HepG2 (cell line): ENCODE measurements around the gene SEC14L6. TPM values are rescaled to one million over a fixed set of nuclear protein-coding genes. Genes with fewer than 3 reads are reported as not detected.
A peak's percentile ranks its signal among the peaks of the same experiment; 100 is the strongest.

ENCODE experiments used
- BCL6 ChIP-seq: IDR thresholded peaks from 2 replicates; pipeline ENCODE4 v1.6.1; 2016; ENCODE audit warnings: missing genetic modification reagents, missing compliant biosample characterization
- BRF2 ChIP-seq: sonication (generic); formaldehyde crosslinking; IDR thresholded peaks from 2 replicates; pipeline ENCODE4 v1.8.1; 2022; ENCODE audit warnings: mild to moderate bottlenecking, missing genetic modification reagents
- FOXK1 ChIP-seq: sonication (generic); formaldehyde crosslinking; IDR thresholded peaks from 2 replicates; pipeline ENCODE4 v1.4.0; 2020; ENCODE audit warnings: low read depth, missing genetic modification reagents, borderline replicate concordance
- FOXO1 ChIP-seq: sonication (generic); formaldehyde crosslinking; IDR thresholded peaks from 2 replicates; pipeline ENCODE4 v1.4.0; 2020; ENCODE audit warnings: missing genetic modification reagents
- GATAD2A ChIP-seq: IDR thresholded peaks from 2 replicates; pipeline ENCODE4 v1.6.1; 2016
- GFI1 ChIP-seq: sonication (generic); formaldehyde crosslinking; IDR thresholded peaks from 2 replicates; pipeline ENCODE4 v1.5.0; 2020; ENCODE audit warnings: missing genetic modification reagents, mild to moderate bottlenecking, borderline replicate concordance
- GRHL1 ChIP-seq: sonication (generic); formaldehyde crosslinking; conservative IDR thresholded peaks from 2 replicates; pipeline ENCODE4 v1.8.0; 2022; ENCODE audit warnings: missing genetic modification reagents
- KAT8 ChIP-seq: IDR thresholded peaks from 2 replicates; pipeline ENCODE4 v1.6.1; 2016; ENCODE audit warnings: missing genetic modification reagents, missing compliant biosample characterization
- KDM1A ChIP-seq: IDR thresholded peaks from 2 replicates; pipeline ENCODE4 v1.6.1; 2016; ENCODE audit warnings: missing compliant biosample characterization
- MBD4 ChIP-seq: IDR thresholded peaks from 2 replicates; pipeline ENCODE4 v1.6.1; 2012; ENCODE audit warnings: low read length, inconsistent platforms, borderline replicate concordance
- MXI1 ChIP-seq: IDR thresholded peaks from 3 replicates; pipeline ENCODE4 v1.6.1; 2012; ENCODE audit warnings: low read depth, low read length, inconsistent platforms, borderline replicate concordance
- NR2F6 ChIP-seq, 2 experiments: IDR thresholded peaks; 2 replicates each; pipeline ENCODE4 v1.6.1; 2016; ENCODE audit warnings: antibody characterized with exemption in 1 of 2, mild to moderate bottlenecking in 1 of 2
- PAXIP1 ChIP-seq: sonication (generic); formaldehyde crosslinking; conservative IDR thresholded peaks from 2 replicates; pipeline ENCODE4 v1.4.0; 2020; ENCODE audit warnings: mild to moderate bottlenecking, missing genetic modification reagents, moderate library complexity
- RFXAP ChIP-seq: sonication (generic); formaldehyde crosslinking; IDR thresholded peaks from 2 replicates; pipeline ENCODE4 v1.4.0; 2020; ENCODE audit warnings: missing genetic modification reagents, borderline replicate concordance
- SKI ChIP-seq: fragments of 450-650 bp; IDR thresholded peaks from one replicate; pipeline ENCODE4 v1.6.1; 2018; ENCODE audit warnings: mild to moderate bottlenecking; ENCODE audit not compliant: partially characterized antibody
- TBX3 ChIP-seq: fragments of 450-650 bp; IDR thresholded peaks from 2 replicates; pipeline ENCODE4 v1.6.1; 2017; ENCODE audit warnings: antibody characterized with exemption, mild to moderate bottlenecking, inconsistent platforms, borderline replicate concordance
- ZHX1 ChIP-seq: sonication (generic); formaldehyde crosslinking; IDR thresholded peaks from 2 replicates; pipeline ENCODE4 v1.8.1; 2022; ENCODE audit warnings: low read depth, mild to moderate bottlenecking, missing genetic modification reagents
- ZNF484 ChIP-seq: sonication (generic); formaldehyde crosslinking; IDR thresholded peaks from 2 replicates; pipeline ENCODE4 v1.5.1; 2020; ENCODE audit warnings: mild to moderate bottlenecking, low read depth, missing genetic modification reagents, borderline replicate concordance
- ZNF605 ChIP-seq: sonication (generic); formaldehyde crosslinking; IDR thresholded peaks from 2 replicates; pipeline ENCODE4 v1.8.0; 2022; ENCODE audit warnings: mild to moderate bottlenecking, missing genetic modification reagents
- ZNF670 ChIP-seq: sonication (generic); formaldehyde crosslinking; IDR thresholded peaks from 2 replicates; pipeline ENCODE4 v1.8.0; 2022; ENCODE audit warnings: mild to moderate bottlenecking, missing genetic modification reagents, borderline replicate concordance
- ZZZ3 ChIP-seq: sonication (generic); formaldehyde crosslinking; IDR thresholded peaks from 2 replicates; pipeline ENCODE4 v1.4.0; 2020; ENCODE audit warnings: missing genetic modification reagents, mild to moderate bottlenecking, borderline replicate concordance
- polyA plus RNA-seq, 8 experiments: library from polyadenylated mRNA; depleted of rRNA in 3 of 8; stranded (reverse) in 7 of 8; unstranded in 1 of 8; fragments of >200 nt; fragmentation: Illumina TruSeq in 4 of 8; extraction: Trizol in 4 of 8; gene quantifications; 2 replicates each; pipeline versions ENCODE4 v1.2.1 to v1.2.3, GENCODE V29; 2011 to 2016; ENCODE audit warnings: low read depth in 4 of 8, missing spikeins in 1 of 8, mixed read lengths in 1 of 8; ENCODE audit not compliant: insufficient read depth in 1 of 8
- total RNA-seq, 5 experiments: library from RNA; depleted of rRNA; stranded (reverse); fragments of >200 nt; fragmentation: Illumina TruSeq; extraction: Trizol; gene quantifications; 2 replicates each; pipeline ENCODE4 v1.2.3, GENCODE V29; 2016; ENCODE audit warnings: low read depth in 1 of 5

Gene SEC14L6
- total and polyA plus RNA-seq, 2 of the 13 experiments (the other 11 are each of a cell fraction or from before 2014, with no cell fraction given): 0.09 to 9.3 TPM

GRCh38 chr22:30497466-30498150, 48.9 kb downstream of the SEC14L6 start (continued):
- no peak for TF ChIP-seq BRF2
- no peak for TF ChIP-seq MXI1
- peak; percentile 40; the same call in 1 of the 2 replicates for TF ChIP-seq FOXO1 (CRISPR knock-in tag)
- no peak for TF ChIP-seq MBD4
- TF ChIP-seq KDM1A (CRISPR knock-in tag): peak; percentile 84; the same call in 1 of the 2 replicates
- TF ChIP-seq BCL6 (CRISPR knock-in tag): peak; percentile 85
- TF ChIP-seq GATAD2A (CRISPR knock-in tag): peak; percentile 72
- TF ChIP-seq NR2F6 (IDR thresholded peaks at IDR 0.05): peak; percentile 98
- TF ChIP-seq NR2F6 (CRISPR knock-in tag; IDR thresholded peaks at IDR 0.05): peak; percentile 97
- TF ChIP-seq ZZZ3 (CRISPR knock-in tag): no peak
- no peak for TF ChIP-seq ZNF670
- TF ChIP-seq SKI: peak; percentile 70
- TF ChIP-seq ZNF484: no peak
- no peak for TF ChIP-seq KAT8 (CRISPR knock-in tag)
- peak; percentile 56; the same call in 1 of the 2 replicates for TF ChIP-seq TBX3
- TF ChIP-seq GFI1 (CRISPR knock-in tag): peak; percentile 93
- TF ChIP-seq ZHX1 (CRISPR knock-in tag): no peak
- peak; percentile 77 for TF ChIP-seq PAXIP1 (CRISPR knock-in tag)
- no peak for TF ChIP-seq GRHL1 (CRISPR knock-in tag)
- TF ChIP-seq ZNF605 (CRISPR knock-in tag): no peak
- TF ChIP-seq RFXAP (CRISPR knock-in tag): no peak
- peak; percentile 20; the same call in 1 of the 2 replicates for TF ChIP-seq FOXK1
